HG03342 (cell line): Measurements from ENCODE around the gene HEYL.
A peak's percentile ranks its signal among the peaks of the same experiment; 100 is the strongest.

Experiments used
- ATAC-seq: cut with Tn5 transposase; IDR thresholded peaks from one replicate; pipeline ENCODE4 v1.9.1; 2021; ENCODE audit warnings: mild to moderate bottlenecking, moderate library complexity; ENCODE audit not compliant: unreplicated experiment

The HEYL gene

GRCh38 chr1:39668111-39668510, 28.7 kb upstream of the HEYL start:
- no peak for ATAC-seq

GRCh38 chr1:39666772-39667171, 27.3 kb upstream of the HEYL start:
- ATAC-seq, result peak; percentile 76

- ATAC-seq, result no peak
These were observed 24.1 kb upstream of the HEYL start for GRCh38 chr1:39663559-39663958.

GRCh38 chr1:39662861-39663260, 23.4 kb upstream of the HEYL start:
- no peak for ATAC-seq

GRCh38 chr1:39659538-39659937, 20.1 kb upstream of the HEYL start:
- no peak for ATAC-seq

GRCh38 chr1:39659110-39659509, 19.7 kb upstream of the HEYL start:
- ATAC-seq, result no peak

GRCh38 chr1:39657923-39658485, 18.6 kb upstream of the HEYL start:
- no peak for ATAC-seq

- ATAC-seq, result no peak
These were observed 18.0 kb upstream of the HEYL start for GRCh38 chr1:39657402-39657801.

GRCh38 chr1:39656391-39656790, 16.9 kb upstream of the HEYL start:
- no peak for ATAC-seq

GRCh38 chr1:39655578-39656268, 16.3 kb upstream of the HEYL start:
- no peak for ATAC-seq

- ATAC-seq, result no peak
These were observed 14.8 kb upstream of the HEYL start for GRCh38 chr1:39654291-39654690.

GRCh38 chr1:39653546-39654031, 14.1 kb upstream of the HEYL start:
- ATAC-seq, result no peak

GRCh38 chr1:39652554-39652953, 13.1 kb upstream of the HEYL start:
- ATAC-seq, result no peak

- no peak for ATAC-seq
These were observed 12.7 kb upstream of the HEYL start for GRCh38 chr1:39652105-39652504.

- ATAC-seq, result no peak
These were observed 11.0 kb upstream of the HEYL start for GRCh38 chr1:39650431-39650830.

GRCh38 chr1:39649636-39650185, 10.3 kb upstream of the HEYL start:
- no peak for ATAC-seq

- no peak for ATAC-seq
These were observed 9.1 kb upstream of the HEYL start for GRCh38 chr1:39648496-39648895.

GRCh38 chr1:39647247-39647646, 7.8 kb upstream of the HEYL start:
- no peak for ATAC-seq

GRCh38 chr1:39646232-39647081, 7.0 kb upstream of the HEYL start:
- no peak for ATAC-seq

GRCh38 chr1:39645411-39646043, 6.1 kb upstream of the HEYL start:
- ATAC-seq, result no peak

- ATAC-seq, result no peak
These were observed 4.3 kb upstream of the HEYL start for GRCh38 chr1:39643705-39644104.
